Stimulated activated CD8-positive, alpha-beta memory T cell treated with anti-CD3 and anti-CD28 coated beads, Interleukin-4, amount 100 ng/mL, for 48 hours (primary cell): ENCODE measurements around the gene MAP4K4.
"Not testable (repeated sequence)": the region's sequence is repeated elsewhere in the genome, so short reads cannot be mapped to it uniquely, and the experiment has no call there.

Experiments used
- DNase-seq: peaks from one replicate; pipeline ENCODE4 v3.0.0-alpha.2; 2020

Gene MAP4K4

DNA sequence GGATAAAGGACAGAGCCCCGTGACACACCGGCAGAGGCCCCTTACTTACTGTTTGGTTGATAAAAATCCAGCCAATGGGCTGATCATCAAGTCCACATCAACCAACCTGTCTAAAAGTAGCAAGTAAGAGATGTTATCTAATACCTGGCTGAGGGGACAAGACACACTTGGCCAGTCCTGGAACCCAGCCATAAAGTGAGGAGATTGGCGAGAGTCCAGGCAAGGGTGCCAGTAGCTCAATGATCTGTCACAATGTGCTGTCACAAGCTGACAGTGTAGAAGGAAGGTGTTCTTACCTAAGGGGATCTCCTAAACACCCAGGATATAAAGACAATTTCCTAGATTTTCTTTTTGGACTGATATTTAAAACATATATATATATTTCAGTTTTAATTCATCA lies 232.5 kb downstream of the MAP4K4 start:
- DNase-seq = no peak

DNA sequence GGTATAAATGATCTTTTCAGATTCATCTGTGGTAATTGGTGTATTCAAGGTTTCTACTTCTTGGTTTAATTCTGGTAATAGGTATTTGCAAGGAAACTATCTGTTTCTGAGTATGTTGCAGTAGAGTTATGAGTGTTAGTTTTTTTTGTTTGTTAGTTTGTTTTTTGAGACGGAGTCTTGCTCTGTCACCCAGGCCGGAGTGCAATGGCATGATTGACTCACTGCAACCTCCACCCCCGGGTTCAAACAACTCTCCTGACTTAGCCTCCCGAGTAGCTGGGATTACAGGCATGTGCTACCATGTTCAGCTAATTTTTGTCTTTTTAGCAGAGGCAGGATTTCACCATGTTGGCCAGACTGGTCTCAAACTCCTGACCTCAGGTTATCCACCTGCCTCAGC lies 233.3 kb downstream of the MAP4K4 start:
- no peak for DNase-seq

DNA sequence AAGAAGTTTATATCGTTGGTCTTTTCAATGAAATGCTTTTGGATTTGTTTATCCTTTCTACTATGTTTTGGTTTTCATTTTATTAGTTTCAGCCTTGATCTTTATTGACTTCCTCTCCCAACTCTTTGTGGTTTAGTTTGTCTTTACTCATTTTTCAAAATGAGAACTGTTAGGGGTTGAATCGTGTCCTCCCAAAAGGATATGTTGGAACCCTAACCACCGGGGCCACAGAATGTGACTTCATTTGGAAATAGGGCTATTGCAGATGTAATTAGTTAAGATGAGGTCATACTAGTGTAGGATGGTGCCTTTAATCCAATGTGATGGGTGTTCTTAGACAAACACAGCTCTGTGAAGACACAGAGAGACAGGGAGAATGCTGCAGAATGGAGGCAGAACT lies 233.9 kb downstream of the MAP4K4 start:
- no peak for DNase-seq

DNA sequence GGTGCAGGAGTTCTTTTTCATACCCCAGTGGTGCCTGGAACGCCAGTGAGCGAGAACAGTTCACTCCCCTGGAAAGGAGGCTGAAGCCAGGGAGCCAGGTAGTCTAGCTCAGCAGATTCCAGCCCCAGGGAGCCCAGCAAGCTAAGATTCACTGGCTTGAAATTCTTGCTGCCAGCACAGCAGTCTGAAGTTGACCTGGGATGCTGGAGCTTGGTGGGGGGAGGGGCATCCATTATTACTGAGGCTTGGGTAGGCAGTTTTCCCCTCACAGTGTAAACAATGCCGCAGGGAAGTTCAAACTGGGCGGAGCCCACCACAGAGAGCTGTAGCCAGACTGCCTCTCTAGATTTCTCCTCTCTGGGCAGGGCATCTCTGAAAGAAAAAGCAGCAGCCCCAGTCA lies 238.3 kb downstream of the MAP4K4 start:
- DNase-seq = not testable (repeated sequence)

DNA sequence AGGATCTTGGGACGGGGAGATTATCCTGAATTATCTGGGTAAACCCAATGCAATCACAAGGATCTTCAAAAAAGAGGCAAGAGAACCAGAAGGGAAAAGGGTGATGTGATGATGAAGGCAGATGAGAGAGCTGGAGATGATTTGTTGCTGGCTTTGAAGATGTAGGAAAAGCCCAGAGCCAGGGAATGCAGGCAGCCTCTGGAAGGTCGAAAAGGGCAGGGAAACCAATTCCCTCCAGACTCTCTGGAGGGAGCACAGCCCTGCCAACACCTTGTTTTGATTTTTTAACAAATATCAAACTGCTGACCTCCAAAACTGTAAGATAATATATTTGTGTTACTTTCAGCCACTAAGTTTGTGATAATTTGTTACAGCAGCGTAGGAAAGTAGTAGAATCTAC lies 245.3 kb downstream of the MAP4K4 start:
- no peak for DNase-seq
